Measurements from ENCODE around the gene KLB. TPM values are rescaled to one million over a fixed set of nuclear protein-coding genes. Genes with fewer than 3 reads are reported as not detected.

Gene KLB
- total and polyA plus RNA-seq, 2 of the 4 experiments (the other 2 are of a cell fraction) = not detected

- no peak for TF ChIP-seq MAZ (IDR thresholded peaks at IDR 0.05; ENCODE audit: borderline replicate concordance, low read depth, low read length)
Measured at GRCh38 chr4:39480902-39481695, 74.4 kb downstream of the KLB start (continued).

GRCh38 chr4:39484582-39485272 is 78.0 kb downstream of the KLB start:
- Histone ChIP-seq H3K79me1 (ENCODE audit: low read depth in 1 of 2, low read length in 2 of 2) (no peaks in the 10 kb centered on the region), H3K27me3 (ENCODE audit: control insufficient read depth, insufficient read depth, low read length) (no peaks in the 10 kb centered on the region), H3K4me1 (ENCODE audit: control insufficient read depth, insufficient read depth, low read length) (no peaks in the 10 kb centered on the region), H2AK5ac (ENCODE audit: low read depth, low read length) (no peak overlapping the region), H3K27ac (ENCODE audit: insufficient read depth, low read length) (no peak overlapping the region), H3K18ac (ENCODE audit: low read depth, low read length) (no peak overlapping the region), H2BK5ac (ENCODE audit: low read depth, low read length, poor library complexity, severe bottlenecking) (no peak overlapping the region), H4K5ac (ENCODE audit: low read depth, low read length) (no peak overlapping the region), H3K14ac (replicated peaks; ENCODE audit: low read depth, low read length) (no peak overlapping the region), H4K20me1 (ENCODE audit: insufficient read depth, low read length) (no peaks in the 10 kb centered on the region), H3K56ac (ENCODE audit: extremely low read depth, insufficient read depth, low read length) (no peak overlapping the region), H3K4ac (ENCODE audit: low read depth, low read length) (no peak overlapping the region), H3K36me3 (ENCODE audit: control insufficient read depth, insufficient read depth, low read length) (no peaks in the 10 kb centered on the region), H3K9me3 (ENCODE audit: control insufficient read depth, insufficient read depth, low read length) (peaks cover 11% of the 10 kb centered on the region), H4K91ac (ENCODE audit: insufficient read depth, low read depth, low read length) (no peak overlapping the region), H3K23ac (ENCODE audit: low read depth, low read length) (no peak overlapping the region), H3K4me3 (ENCODE audit: insufficient read depth, low read depth, low read length) (no peak overlapping the region), H2BK120ac (ENCODE audit: low read depth, low read length) (no peak overlapping the region), H3K9ac (ENCODE audit: low read depth, low read length) (no peak overlapping the region), H2BK20ac (ENCODE audit: low read depth, low read length) (no peak overlapping the region), H3K4me2 (ENCODE audit: low read depth, low read length) (no peak overlapping the region), H4K8ac (ENCODE audit: low read depth in 2 of 2, low read length in 2 of 2) (no peak overlapping the region), H2AK9ac (replicated peaks; ENCODE audit: low read depth, low read length, poor library complexity) (no peak overlapping the region), H3K9me1 (ENCODE audit: insufficient read depth, low read length) (no peaks in the 10 kb centered on the region), H2BK15ac (ENCODE audit: low read depth, low read length) (no peak overlapping the region), H2AFZ (replicated peaks; ENCODE audit: low read length, poor library complexity) (no peak overlapping the region)
- ChIA-PET CTCF (no interaction called here), POLR2A (ENCODE audit: unreplicated experiment) (no interaction called here)
- intact Hi-C loops (cut with micrococcal nuclease) = no loop called here
- TF ChIP-seq, protein P1, sequence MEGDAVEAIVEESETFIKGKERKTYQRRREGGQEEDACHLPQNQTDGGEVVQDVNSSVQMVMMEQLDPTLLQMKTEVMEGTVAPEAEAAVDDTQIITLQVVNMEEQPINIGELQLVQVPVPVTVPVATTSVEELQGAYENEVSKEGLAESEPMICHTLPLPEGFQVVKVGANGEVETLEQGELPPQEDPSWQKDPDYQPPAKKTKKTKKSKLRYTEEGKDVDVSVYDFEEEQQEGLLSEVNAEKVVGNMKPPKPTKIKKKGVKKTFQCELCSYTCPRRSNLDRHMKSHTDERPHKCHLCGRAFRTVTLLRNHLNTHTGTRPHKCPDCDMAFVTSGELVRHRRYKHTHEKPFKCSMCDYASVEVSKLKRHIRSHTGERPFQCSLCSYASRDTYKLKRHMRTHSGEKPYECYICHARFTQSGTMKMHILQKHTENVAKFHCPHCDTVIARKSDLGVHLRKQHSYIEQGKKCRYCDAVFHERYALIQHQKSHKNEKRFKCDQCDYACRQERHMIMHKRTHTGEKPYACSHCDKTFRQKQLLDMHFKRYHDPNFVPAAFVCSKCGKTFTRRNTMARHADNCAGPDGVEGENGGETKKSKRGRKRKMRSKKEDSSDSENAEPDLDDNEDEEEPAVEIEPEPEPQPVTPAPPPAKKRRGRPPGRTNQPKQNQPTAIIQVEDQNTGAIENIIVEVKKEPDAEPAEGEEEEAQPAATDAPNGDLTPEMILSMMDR (conservative IDR thresholded peaks at IDR 0.05; ENCODE audit: low read depth, low read length) = no peak
- no peak for TF ChIP-seq USF2 (IDR thresholded peaks at IDR 0.05; ENCODE audit: low read depth, low read length)
- TF ChIP-seq CHD1 (IDR thresholded peaks at IDR 0.05; ENCODE audit: low read depth, low read length) = no peak
- WGBS, 2 experiments (ENCODE audit: extremely low coverage in 2 of 2, insufficient read length in 1 of 2) = 80% methylated on average over 3 of the region's 6 CpGs; no CpG with 5 or more reads in 1 of the 2 experiments
- ATAC-seq (ENCODE audit: low read depth) (no peak), DNase-seq (no peak)
- dilution Hi-C loops (cut with HindIII; ENCODE audit: low sequenced_read_pairs, unreplicated experiment) = no loop called here
- in situ Hi-C loops (cut with MboI; ENCODE audit: low sequenced_read_pairs) = no loop called here
- no TSS peak for BruUV-seq (replicated peaks)
